GM18526 (cell line): ENCODE data around the gene AP3B2.

Experiments
- POLR2A ChIP-seq: IDR thresholded peaks from 3 replicates; pipeline ENCODE4 v1.6.1; 2011; ENCODE audit not compliant: insufficient read length; ENCODE audit errors: extremely low read depth

Gene AP3B2

GRCh38 chr15:82710208-82710555, 507 bp upstream of the AP3B2 start:
- no peak for TF ChIP-seq POLR2A

DNA sequence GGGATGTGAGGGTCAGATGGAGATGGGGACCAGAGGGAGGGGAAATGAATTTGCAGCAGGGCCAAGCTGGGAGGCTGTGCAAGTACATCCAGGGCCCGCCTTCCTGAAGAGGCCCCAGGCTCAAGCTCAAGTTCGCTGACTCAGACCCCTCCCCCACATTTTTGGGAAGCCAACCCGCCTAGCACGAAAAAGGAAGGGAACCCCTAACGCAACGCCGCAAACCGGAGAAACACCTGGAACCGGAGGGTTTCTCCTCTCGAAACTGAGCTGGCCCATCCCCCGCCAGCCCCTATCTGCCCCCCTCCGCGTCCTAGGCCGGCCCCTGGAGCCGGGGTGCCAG, 624 bp downstream of the AP3B2 start:
- no peak for TF ChIP-seq POLR2A

GRCh38 chr15:82699726-82700125, 9.9 kb downstream of the AP3B2 start:
- TF ChIP-seq POLR2A, result no peak

GRCh38 chr15:82698711-82699345, 10.8 kb downstream of the AP3B2 start:
- no peak for TF ChIP-seq POLR2A

DNA sequence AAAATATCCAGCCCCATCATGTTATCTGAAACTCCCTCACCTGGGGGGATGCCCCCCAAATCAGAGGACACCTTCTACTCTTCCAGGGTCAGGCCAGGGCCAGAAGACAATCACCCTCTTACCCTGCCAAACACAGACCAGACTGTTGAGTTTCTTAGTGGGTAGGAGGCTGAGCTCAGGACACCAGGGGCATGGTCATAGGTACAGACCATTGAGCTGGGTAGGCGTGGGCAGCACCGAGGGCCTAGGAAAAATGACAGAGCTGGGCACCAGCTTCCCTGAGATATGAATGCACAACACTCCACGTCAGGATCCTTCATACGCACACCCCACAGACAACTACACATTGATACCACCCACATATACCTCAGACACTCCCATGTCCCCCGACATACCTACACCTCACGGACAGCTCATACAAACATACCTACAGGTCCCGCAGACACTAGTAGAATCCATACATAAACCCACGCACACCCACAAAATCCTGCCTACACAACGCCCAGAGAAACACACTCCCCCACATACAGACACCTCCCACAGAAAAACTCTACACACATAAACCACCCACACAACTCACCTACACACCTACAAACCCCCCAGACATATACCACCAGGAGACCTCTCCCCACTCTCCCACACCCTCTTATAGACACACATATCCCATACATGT, 11.8 kb downstream of the AP3B2 start:
- TF ChIP-seq POLR2A, result no peak

GRCh38 chr15:82692171-82692570, 17.5 kb downstream of the AP3B2 start:
- TF ChIP-seq POLR2A, result no peak

DNA sequence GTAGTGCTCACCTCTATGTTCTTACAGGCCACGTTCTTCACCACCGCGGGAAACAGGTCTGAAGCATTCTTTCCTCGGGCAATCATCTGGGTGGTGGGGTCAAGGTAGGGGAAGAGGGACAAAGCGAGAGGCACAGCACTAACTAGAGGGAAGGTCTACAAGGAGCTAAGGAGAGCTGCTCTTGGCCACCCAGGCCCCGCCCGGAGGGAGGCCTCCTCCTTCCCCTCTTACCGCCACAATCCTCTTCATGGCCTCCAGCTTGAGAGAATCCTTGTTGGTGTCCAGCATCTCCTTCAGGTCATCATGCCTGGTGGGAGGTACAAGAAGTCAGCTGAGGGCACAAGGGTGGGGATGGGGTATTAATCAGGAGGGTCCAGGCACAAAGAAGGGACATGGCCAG, 20.5 kb downstream of the AP3B2 start:
- TF ChIP-seq POLR2A, result no peak

DNA sequence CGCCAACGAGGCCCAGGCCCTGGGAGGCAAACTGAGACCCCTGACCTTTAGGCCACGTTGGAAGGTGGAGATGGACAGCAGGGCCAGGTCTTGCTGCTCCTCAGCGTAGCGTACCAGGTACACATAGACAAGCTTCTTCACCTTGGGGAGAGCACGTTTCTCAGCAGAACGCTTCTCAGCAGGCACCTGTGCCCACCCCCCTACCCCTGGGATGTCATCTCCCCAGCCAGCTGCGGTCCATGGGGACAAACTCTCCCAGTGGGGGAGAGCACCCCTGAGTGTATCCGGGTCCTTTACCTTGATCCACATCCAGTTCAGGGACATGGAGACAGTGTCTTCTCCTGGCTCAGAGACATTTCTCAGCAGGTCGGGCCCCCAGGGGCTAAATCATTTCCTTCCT, 21.0 kb downstream of the AP3B2 start:
- TF ChIP-seq POLR2A, result no peak

DNA sequence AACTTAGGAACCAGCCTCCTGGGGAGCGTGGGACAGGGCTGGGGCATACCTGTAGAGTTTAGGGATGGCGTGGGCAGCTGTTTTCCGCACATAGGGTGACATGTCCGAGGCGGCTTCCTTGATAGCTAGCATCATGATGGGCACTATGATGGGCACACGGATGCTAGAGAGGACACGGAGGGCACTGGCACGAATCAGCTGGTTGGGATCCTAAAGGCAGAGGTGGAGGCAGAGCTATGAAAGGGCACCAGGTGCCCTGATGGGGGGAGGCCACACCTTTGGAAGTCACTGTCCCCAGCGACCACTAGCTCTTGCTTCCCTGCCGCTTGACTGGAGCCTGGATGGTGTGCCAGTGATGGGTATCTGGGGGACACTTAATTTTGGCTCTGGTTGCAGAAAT, 28.3 kb downstream of the AP3B2 start:
- no peak for TF ChIP-seq POLR2A

GRCh38 chr15:82680200-82681102, 29.2 kb downstream of the AP3B2 start:
- TF ChIP-seq POLR2A, result peak; percentile 48

- TF ChIP-seq POLR2A, result no peak
Measured at GRCh38 chr15:82679626-82680199, 30.0 kb downstream of the AP3B2 start.

DNA sequence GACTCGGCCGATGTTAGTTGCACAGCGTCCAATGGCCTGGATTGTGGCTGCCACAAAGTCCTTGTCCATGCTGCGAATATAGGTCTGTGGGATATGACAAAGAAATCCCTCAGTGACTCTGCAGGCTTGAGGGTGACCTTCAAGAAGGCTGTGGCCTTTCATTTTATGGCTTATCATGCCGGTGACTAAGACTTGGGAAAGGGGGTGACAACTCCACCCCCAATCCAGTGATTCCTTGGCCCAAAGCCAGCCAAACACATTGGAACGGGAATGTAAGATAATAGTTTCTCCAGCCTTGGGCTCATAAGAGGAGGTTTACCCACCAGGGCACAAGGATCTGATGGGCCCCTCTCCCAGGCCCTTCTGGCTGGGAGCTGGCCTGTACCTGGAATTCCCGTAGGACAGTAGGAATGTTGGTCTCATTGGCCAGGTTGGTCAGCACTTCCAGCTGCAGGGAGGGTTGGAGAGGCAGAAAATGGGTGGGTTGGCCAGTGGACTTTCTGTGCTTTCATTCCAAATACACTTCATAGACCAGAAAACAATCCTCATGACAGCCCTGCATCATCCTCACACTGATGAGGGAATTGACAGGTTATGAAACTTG, 31.9 kb downstream of the AP3B2 start:
- TF ChIP-seq POLR2A, result no peak

- no peak for TF ChIP-seq POLR2A
Measured at GRCh38 chr15:82674873-82675272, 34.8 kb downstream of the AP3B2 start.

DNA sequence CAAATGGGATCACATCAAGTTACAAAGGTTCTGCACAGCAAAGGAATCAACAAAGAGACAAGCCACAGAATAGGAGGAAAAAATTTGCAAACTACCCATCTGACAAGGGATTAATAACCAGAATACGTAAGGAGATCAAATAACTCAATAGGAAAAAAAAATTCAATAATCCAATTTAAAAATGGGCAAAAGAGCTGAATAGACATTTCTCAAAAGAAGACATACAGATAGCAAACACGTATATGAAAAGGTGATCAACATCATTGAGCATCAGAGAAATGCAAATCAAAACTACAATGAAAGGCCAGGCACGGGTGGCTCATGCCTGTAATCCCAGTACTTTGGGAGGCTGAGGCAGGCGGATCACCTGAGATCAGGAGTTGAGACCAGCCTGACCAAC, 39.0 kb downstream of the AP3B2 start:
- no peak for TF ChIP-seq POLR2A

DNA sequence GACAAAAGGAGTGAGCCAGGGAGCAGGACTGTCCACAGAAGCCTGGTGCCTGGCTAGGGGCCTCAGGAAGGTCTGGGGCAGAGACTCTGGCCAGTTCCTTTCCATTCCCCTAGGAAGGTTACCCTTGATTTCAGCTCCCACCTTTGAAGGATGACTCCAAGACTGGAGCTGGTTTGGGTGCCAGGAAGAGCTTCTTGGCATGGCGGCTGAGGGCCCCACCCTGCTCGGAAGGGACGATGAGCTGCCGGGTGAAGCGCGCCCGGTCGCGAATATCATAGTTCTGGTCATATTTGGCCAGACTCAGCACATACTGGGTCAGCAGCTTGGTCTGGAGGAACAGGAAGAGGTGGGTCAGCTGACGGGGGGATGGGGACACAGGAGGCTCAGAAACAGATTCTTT, 43.1 kb downstream of the AP3B2 start:
- no peak for TF ChIP-seq POLR2A
